Muscle of arm (tissue), 14 donors: ENCODE results near the gene SLC47A2. TPM values are rescaled to one million over a fixed set of nuclear protein-coding genes. Genes with fewer than 3 reads are reported as not detected.
"Not testable (repeated sequence)": the region's sequence is repeated elsewhere in the genome, so short reads cannot be mapped to it uniquely, and the experiment has no call there.

Experiments used
- DNase-seq: peaks from one replicate; pipeline ENCODE4 v3.0.0-alpha.2; 2013
- long read RNA-seq, 11 donors: transcript quantifications; one replicate each; lab custom pipeline, GENCODE V29; 2026
- polyA plus RNA-seq, 12 donors: library from polyadenylated mRNA; unstranded; fragments of 120-200 nt; gene quantifications; one replicate each; pipeline ENCODE4 v1.2.1, GENCODE V29; 2013; ENCODE audit not compliant: insufficient read length in 12 of 12

The SLC47A2 gene, protein sequence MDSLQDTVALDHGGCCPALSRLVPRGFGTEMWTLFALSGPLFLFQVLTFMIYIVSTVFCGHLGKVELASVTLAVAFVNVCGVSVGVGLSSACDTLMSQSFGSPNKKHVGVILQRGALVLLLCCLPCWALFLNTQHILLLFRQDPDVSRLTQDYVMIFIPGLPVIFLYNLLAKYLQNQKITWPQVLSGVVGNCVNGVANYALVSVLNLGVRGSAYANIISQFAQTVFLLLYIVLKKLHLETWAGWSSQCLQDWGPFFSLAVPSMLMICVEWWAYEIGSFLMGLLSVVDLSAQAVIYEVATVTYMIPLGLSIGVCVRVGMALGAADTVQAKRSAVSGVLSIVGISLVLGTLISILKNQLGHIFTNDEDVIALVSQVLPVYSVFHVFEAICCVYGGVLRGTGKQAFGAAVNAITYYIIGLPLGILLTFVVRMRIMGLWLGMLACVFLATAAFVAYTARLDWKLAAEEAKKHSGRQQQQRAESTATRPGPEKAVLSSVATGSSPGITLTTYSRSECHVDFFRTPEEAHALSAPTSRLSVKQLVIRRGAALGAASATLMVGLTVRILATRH
- under 1 TPM in 10 of 12 donors, not detected in 2; 0.15 to 0.60 (median 0.26) TPM for polyA plus RNA-seq
- long read RNA-seq, donor 1, result 0 reads
- long read RNA-seq, donor 2, partial matches to known transcripts, result 29 of 48 reads
- long read RNA-seq, donor 2, other reads (novel, unspliced or antisense), result 19 of 48 reads
- long read RNA-seq, donor 3, result 0 reads
- long read RNA-seq, donor 4, result 0 reads
- long read RNA-seq, donor 5, result 0 reads
- long read RNA-seq, donor 6, result 0 reads
- long read RNA-seq, donor 7, result 0 reads
- long read RNA-seq, donor 8, result 0 reads
- long read RNA-seq, donor 9, result 0 reads
- long read RNA-seq, donor 10, result 0 reads
- long read RNA-seq, donor 11, result 0 reads

DNA sequence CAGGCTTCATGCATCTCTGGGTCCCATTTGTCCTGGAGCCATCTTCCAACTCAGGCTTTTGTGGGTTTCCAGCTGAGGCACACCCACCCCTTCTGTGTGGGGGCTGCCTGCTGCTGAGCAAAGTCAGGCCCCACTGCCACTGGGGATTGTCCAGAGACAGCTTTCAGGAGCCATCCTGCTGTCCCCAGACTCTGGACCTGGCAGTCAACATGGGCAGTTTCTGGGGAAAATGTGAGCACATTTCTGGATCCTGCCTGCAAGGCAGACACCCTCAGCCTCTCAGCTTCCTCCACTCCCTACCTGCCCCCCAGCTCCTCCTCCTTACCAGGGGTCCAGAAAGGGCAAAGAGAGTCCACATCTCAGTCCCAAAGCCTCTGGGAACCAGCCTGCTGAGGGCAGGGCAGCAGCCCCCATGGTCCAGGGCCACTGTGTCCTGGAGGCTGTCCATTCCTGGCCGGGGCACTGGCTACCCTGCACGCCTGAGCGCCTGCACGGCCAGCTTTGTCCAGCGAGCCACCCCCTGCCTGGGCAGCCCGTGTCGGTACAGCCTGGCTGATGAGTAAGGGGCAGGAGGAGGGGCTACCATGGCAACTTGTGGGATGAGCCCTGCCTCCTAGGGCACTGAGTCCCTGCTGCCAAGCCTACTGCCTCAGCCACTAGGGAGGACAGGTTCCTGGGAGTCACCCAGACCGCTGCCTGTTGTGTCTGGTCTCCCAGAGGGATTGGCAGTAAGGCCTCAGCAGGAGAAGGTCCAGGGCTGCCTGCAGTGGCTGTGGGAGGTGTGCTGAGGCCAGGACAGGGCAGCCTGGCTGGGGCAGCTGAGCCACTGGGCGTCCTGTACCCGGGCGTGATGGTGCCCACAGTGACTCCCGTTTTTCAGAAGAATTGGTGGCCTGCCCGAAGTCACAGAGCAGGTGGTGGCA, at the start of gene SLC47A2:
SLC47A2 (minus strand) TSS at position 477 of the 923 bp plus-strand sequence; CDS start at position 448, 29 bp downstream.
- DNase-seq, result no peak

DNA sequence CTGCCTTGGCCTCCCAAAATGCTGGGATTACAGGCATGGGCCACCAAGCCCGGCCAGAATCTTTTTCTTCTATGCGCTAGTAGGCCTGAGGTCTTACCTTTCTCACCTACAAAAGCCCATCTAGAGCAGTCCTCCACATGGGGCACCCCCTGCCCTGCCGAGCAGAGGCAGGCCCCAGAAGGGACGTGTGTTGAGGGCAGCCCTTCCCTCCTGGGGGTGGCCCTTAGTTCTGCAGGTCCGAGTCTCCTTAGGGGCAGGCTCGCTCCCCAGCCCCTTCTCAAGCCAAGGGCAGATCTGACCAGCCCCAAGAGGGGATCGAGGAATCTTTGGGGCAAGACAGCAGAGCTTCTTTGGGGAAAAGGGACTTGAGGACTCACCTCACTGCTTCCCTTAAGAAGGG, 49.6 kb upstream of the SLC47A2 start:
- no peak for DNase-seq

DNA sequence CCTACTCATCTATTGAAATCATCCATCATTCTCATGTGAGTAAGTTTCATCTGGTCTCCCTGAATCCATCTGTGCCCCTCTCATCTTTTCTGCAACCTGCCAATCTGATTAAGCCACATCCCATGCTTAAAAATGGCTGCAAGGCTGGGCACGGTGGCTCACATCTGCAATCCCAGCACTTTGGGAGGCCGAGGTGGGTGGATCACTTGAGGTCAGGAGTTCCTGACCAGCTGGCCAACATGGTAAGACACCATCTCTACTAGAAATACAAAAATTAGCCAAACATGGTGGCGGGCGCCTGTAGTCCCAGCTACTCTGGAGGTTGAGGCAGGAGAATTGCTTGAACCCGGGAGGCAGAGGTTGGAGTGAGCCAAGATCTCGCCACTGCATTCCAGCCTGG, 47.6 kb upstream of the SLC47A2 start:
- DNase-seq, result not testable (repeated sequence)

DNA sequence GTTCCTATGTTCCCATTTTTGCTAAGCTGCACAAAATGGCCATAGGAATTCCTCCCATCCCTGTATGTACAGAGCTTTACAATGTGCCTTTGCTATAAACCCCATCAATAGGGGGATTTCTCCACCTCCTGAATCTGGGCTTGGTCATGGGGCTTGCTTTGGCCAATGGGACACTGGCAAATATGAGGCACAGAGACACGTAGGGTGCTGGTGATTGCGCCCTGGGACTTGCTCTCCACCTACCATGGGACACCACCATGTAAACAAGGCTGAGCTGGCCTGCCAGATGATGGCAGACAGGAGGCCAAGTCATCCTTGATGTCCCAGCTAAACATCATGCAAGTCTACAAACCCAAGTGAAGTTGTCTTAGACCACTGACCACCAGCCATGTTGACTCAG, 47.0 kb upstream of the SLC47A2 start:
- DNase-seq, result no peak

DNA sequence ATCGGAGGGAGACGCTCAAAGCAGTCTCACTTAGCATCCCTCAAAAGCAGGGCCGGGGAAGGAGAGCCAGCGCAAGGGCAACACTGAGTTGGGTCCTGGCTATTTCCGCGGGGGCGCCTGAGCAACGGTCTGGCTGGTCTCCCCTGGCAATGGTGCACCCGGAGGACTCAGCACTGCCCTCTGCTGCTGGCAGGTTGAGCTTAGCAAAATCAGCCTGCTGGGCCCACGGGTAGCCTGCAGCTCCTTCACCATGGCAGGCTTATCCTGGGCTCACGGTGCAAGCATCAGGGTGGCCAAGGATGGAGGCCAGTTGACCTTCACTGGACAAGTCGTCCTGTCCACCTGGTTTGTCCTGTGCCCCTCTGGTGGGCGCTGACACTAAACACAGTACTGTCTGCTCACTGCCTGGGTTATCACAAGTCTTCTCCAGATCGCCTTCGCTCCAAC, 46.2 kb upstream of the SLC47A2 start:
- DNase-seq, result no peak

DNA sequence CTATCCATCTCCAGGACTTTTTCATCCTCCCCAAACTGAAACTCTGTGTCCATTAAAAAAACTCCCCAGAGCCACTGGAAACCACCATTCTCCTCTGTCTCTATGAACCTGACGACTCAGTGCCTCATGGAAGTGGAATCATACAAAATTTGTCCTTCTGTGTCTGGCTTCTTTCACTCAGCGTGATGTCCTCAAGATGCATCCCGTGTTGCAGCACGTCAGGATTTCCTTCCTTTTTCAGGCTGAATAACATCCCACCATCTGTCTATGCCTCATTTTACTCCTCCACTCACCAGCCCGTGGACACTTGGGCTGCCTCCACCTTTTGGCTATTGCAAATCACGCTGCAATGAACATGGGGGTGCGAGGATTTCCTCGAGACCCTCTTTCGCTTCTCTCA, 44.4 kb upstream of the SLC47A2 start:
- DNase-seq, result no peak

DNA sequence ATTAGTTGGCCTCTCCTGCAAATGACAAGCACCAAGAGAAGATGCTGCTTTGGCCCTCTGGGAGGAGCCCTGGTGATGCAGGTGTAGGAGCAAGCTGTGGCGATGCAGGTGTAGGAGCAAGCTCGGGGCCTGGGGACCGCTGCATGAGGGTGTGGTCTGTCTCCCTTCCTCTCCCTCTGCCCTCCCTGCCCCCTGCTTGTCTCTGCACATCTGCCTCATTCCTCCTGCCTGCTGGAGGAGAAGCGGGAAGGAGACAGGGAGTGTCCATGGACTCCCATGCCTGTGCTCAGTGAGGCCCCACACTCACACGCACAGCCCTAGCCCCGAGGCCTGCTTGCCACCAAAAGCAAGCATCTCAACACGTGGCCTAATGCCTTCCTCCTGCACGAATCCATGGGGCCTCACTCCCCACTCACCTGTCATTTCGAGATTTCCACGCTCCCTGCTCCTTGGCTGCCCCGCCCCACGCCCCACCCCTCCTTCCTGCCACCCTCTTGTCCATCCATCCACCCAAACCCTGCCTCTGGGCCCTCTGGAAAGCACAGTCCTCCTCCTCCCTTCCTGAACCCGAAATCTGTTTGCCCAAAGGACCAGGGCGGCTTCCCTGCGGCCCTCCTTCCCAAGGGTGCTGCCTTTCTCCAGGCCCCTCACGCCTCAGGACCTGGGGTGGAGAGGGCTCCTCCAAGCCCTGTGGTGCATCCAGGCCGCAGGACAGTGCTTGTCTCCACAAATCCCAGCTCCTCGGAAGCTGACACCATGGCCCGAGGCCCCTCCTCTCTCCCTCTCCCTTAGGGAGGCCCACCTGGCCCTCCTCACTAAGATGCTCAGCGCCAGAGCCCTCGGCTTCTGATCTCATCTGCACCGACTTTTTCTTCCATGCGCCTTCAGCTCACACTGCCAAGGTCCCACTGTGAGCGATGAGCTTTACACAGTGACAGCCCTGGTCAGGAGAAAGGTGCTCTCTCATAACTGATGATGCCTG, 43.5 kb upstream of the SLC47A2 start:
- DNase-seq, result no peak

DNA sequence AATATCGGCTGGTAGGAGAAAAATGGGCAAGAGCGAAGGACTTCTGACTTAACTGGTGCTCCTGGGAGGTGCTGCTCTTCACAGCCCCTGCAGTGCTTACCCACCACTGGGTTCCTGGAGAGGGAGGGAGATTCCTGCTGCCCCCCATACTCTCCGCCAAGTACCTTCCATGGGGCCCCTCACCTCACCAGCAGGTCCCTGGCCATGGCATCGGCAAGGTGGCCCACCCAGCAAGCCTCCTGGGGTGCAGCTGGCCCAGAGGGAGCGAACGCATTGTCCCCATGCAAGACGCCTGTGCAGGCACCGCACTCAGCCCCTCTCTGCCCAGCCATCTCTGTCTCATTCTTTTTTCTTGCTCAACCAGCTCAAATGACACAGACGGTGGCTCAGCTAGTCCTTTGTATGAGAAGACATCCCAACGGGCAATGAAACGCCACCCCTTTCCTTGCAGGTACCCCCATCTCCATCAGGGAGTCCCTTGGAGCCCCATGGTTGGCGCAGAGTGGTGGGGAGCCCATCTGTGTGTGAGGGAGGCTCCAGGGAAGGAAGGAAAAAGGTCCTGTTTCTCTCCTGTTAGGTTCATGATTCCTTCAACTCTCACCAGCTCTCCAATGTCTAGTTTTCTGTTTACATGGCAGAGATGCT, 41.3 kb upstream of the SLC47A2 start:
- no peak for DNase-seq

DNA sequence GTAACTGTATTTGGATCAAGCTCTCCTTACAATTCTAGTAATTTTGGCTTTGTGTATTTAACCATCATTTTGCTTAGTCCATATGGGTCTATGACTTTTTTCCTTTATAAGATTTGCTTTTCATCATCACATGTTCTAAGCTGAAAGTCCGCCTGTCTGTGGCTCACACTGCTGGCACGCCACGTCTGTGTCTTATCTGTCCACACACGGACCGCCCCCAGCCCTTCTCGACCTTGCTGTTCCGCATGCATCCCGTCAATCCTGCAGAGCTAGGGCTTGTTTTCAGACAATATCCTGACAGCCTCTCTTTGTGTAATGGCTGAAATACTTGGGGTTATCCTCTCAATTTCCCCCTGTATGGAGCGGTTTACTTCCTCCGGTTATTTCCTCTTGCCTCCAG, 40.2 kb upstream of the SLC47A2 start:
- DNase-seq, result no peak

DNA sequence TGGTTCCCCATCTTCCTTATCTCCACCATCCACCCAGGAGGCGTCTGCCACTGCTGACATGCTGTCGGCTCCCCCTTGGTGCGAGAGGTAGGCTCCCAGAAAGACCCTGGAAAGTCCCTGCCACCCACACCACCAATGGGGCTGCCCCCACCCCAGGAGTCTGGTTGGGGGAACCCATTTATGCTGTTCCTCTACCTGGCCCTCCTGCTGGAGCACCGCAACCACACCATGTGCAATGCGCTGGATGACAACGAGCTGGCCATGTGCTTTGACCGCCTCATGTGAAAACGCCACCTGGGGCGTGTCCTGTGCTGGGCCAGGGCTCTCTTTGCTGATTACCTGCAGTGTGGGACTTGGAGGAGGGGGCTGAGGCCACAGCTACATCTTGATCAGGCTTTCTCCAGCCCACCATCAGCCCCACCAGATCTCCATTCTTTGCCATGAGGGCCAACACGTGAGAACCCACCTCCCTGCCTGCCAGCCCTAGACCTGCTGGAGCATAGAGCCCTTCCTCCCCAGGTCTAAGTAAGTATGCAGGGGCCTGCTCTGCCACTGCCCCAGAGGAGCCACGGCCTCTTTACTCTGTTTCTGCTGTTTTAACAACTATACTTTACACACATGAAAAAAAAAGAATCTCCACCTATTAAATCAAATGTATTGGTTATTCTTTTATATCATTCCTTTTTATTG, 39.6 kb upstream of the SLC47A2 start:
- no peak for DNase-seq

DNA sequence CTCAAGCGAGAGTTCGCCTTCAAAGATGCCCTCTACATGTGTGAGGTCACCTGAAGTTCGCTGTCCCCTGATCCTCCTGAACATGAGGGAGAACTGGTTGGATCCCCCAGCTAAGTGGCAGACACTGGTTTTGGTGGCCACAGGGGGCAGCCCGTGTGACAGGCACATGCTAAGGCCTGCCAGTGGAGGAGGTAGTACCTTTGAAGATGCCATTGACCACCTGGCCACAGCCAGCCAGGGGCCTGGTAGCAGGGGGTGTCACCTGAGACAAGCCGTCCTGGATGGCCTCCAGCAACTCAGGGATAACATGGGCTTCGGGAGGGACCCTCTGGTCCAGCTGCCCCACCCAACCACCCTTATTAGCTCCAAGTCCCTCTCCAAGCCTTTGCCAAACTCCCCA, 39.0 kb upstream of the SLC47A2 start:
- DNase-seq, result no peak

DNA sequence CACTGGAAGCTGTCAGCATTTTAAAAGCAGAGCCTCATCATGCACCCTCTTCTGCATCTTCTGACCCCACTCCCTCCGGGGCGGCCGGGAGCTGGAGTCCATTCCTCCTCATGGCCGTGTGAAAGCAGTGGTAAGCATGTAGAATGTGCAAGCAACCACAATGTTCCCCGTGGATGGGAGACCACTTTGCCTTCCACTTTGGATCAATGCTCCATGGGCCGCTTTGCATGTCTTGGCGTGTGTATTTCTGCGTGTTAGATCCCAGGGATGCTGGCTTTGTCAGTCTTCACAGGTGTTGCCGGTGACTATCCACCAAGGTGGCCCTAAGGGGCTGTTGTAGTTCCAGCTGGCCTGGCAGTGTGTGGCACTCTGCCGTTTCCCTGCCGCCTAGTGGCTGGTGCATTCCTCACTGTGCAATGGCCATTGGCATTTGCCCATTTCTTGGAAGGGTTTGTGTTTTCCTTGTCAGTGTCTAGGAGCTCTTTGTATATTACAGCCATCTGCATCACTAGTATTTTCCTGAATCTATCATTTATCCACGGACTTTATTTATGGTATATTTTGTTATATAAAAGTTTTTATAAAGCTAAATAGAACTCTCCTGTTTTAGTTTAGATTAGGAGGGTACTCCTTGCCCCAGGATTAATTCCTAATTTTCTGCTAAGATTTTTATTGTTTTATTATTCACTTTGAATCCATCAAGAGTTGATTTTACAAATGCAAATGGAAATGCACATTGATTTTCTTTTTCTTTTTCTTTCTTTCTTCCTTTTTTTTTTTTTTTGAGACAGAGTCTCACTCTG, 37.5 kb upstream of the SLC47A2 start:
- DNase-seq, result no peak

DNA sequence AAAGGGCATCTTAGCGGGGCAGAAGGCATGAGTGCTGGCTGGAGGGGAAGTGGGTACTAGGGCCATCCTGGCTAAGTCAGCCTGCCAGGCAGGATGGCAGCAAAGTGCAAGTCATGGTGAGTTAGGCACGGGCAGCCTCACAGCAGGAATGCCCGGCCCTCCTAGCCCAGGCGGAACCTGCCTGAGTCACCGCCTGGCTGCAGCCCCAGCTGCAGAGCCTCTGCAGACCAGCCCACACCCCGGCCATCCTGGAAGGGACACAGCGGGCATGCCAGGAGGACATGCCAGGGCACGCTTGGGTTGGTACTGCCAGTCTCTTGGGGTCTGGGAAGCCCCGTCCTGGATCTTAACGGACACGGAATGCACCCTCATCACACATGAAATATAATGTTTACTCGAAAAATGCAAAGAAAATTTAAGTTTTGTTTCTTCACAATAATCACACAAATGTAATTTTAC, 36.7 kb upstream of the SLC47A2 start:
- DNase-seq, result no peak

DNA sequence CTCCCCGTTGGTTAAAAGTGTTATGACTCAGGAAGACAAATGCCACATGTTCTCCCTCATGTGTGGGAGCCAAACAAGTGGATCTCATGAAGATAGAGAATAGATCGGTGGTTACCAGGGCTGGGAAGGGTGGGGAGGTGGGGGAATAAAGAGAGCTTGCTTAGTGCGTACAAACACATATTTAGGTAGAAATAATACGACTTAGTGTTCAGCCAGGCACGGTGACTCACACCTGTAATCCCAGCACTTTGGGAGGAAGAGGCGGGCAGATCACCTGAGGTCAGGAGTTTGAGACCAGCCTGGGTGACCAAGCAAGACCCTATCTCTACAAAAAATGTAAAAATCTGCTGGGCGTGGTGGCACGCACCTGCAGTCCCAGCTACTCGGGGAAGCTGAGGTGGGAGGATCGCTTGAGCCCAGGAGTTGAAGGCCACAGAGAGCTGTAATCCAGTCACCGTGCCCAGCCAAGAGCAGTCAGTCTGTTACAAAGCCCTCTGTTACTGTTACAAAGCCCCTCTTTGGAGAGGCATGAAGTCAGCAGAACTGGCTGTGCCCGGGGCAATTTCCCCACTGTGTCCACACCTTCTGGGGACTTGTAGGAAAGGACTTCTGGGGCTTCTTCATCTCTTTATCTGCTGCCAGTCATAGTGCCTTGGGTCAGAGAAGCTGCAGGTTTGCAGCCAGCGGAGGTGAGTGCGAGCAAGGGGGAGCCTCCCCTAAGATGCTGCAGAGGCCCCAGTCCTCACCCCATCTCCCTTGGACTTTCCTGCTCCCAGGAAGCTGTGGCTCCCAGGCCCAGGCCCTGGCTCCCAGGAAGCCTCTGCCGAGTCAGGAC, 36.0 kb upstream of the SLC47A2 start:
- DNase-seq, result no peak

DNA sequence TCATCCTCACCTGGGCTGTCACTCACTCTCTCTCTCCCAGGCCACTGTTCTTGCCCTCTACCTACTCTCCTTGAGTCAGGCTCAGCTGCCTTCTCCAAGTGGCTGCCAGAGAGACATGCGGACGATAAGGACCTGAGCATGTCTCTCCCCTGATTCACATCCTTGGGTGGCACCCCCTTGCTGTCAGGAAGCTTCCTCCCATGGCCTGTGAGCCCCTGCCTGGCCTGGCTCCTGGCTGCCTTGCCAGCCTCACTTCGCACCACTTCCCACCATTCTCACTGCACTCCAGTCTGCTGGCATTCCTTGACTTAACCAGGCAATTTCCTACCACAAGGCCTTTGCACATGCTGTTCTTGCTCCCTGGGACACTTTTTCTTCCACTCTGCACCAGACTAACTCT, 34.5 kb upstream of the SLC47A2 start:
- no peak for DNase-seq

DNA sequence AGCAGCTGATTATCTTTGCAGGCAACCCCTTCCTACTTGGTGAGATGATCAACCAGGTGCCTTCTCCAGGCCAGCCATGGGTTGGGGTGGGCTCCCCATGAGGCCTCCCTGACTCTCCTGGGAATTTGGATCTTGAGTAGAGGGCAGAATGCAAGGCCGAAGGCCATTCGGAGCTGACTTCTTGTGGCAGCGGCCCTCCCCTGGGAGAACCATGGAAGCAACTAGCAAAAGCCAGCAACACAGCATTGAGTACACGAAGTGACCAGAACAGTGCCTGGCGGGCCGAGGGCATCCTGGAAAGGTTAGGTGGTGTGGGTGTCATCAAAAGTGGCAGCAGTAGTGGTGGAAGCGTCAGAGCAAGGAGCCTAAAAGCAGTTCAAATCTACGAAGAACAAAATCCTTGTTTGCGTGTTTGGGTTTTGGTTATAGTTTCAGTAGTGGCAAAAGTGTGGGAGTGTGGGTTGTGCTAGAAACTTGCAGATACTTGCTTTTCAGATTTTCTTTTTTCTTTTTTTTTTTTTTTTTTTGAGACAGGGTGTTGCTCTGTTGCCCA, 33.7 kb upstream of the SLC47A2 start:
- DNase-seq, result no peak

DNA sequence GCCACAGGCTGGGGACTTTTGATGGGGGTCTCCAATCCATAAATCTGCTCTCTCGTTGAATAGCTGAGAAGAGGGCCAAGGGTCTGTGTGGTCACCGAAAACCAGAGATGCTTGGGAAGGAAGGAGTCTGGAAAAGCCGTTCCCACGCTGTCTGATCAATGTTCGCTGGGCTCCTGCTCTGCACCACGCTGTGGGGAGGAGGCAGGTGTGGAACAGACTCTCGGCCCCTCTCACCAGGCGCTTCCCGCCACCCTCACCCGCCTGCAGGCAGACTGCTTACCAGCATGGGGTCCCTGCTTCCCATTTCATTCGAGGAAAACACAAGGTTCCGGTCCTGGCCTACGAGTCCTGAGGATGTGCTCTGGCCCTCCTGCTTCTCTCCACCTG, 32.4 kb upstream of the SLC47A2 start:
- DNase-seq, result no peak
